SK-N-SH (cell line): ENCODE data around the gene RAD51B.

Source experiments
- CTCF ChIP-seq: fragments of 200-600 bp; sonication (generic); IDR thresholded peaks from 2 replicates; pipeline ENCODE4 v1.6.1; 2017; ENCODE audit warnings: antibody characterized with exemption, mild to moderate bottlenecking, moderate library complexity
- EP300 ChIP-seq, 2 experiments: IDR thresholded peaks; 2 replicates each; pipeline versions ENCODE4 v1.4.0 to v1.6.1; 2012; ENCODE audit warnings: borderline replicate concordance in 1 of 2, low read depth in 1 of 2, low read length in 1 of 2
- EZH2phosphoT487 ChIP-seq: fragments of 200-600 bp; sonication (generic); IDR thresholded peaks from 2 replicates; pipeline ENCODE4 v1.6.1; 2017; ENCODE audit warnings: low read depth, mixed run types, mild to moderate bottlenecking, antibody characterized with exemption, moderate library complexity, borderline replicate concordance
- FOXM1 ChIP-seq: IDR thresholded peaks from 2 replicates; pipeline ENCODE4 v1.4.0; 2012; ENCODE audit warnings: low read depth, mild to moderate bottlenecking
- MAX ChIP-seq: IDR thresholded peaks from 2 replicates; pipeline ENCODE4 v1.4.0; 2012; ENCODE audit warnings: low read depth
- MXI1 ChIP-seq: IDR thresholded peaks from 2 replicates; pipeline ENCODE4 v1.6.1; 2012; ENCODE audit warnings: mild to moderate bottlenecking, low read depth, low read length, improper control_type of control experiment
- RFX5 ChIP-seq: IDR thresholded peaks from 2 replicates; pipeline ENCODE4 v1.6.1; 2012; ENCODE audit warnings: mild to moderate bottlenecking, improper control_type of control experiment, low read length
- RXRA ChIP-seq: IDR thresholded peaks from 2 replicates; pipeline ENCODE4 v1.4.0; 2012; ENCODE audit warnings: low read depth, mild to moderate bottlenecking, borderline replicate concordance
- USF2 ChIP-seq: fragments of 150-350 bp; IDR thresholded peaks from 2 replicates; pipeline ENCODE4 v1.6.1; 2017; ENCODE audit warnings: antibody characterized with exemption, low read length, low read depth, borderline replicate concordance
- YY1 ChIP-seq: IDR thresholded peaks from 2 replicates; pipeline ENCODE4 v1.4.0; 2012; ENCODE audit warnings: low read depth, mild to moderate bottlenecking
- ZBTB33 ChIP-seq: IDR thresholded peaks from 2 replicates; pipeline ENCODE4 v1.4.0; 2012; ENCODE audit warnings: low read depth, borderline replicate concordance

- no peak for TF ChIP-seq USF2
- TF ChIP-seq CTCF = no peak
- TF ChIP-seq EZH2phosphoT487 = no peak
- TF ChIP-seq YY1 = no peak
- no peak for TF ChIP-seq RFX5
- no peak for TF ChIP-seq MAX
- TF ChIP-seq MXI1 = no peak
- TF ChIP-seq RXRA = no peak
- TF ChIP-seq EP300 (IDR thresholded peaks at IDR 0.05; ENCODE audit: borderline replicate concordance in 1 of 2, low read depth in 1 of 2, low read length in 1 of 2) = no peak
- TF ChIP-seq ZBTB33 = no peak
- no peak for TF ChIP-seq FOXM1
Measured at GRCh38 chr14:68051146-68051545, 231.6 kb downstream of the RAD51B start.
